Smooth muscle cell (in vitro differentiated cells): Measurements from ENCODE around the gene SNTG2. TPM values are rescaled to one million over a fixed set of nuclear protein-coding genes. Genes with fewer than 3 reads are reported as not detected.

ENCODE experiments used
- DNase-seq: peaks from one replicate; lab custom pipeline; 2025; ENCODE audit not compliant: unreplicated experiment; lab: John Stamatoyannopoulos, UW
- H2AFZ ChIP-seq: fragments of 200-600 bp; sonication (generic); 2 replicates; pipeline ENCODE4 v1.6.0; 2016; ENCODE audit warnings: antibody characterized with exemption, low read depth, mild to moderate bottlenecking
- H3F3A ChIP-seq: fragments of 200-600 bp; sonication (generic); 2 replicates; pipeline ENCODE4 v1.6.0; 2017; ENCODE audit warnings: antibody characterized with exemption, low read depth
- H3K27ac ChIP-seq: fragments of 200-600 bp; sonication (generic); 2 replicates; pipeline ENCODE4 v1.5.1; 2016; ENCODE audit warnings: low read depth, mild to moderate bottlenecking
- H3K27me3 ChIP-seq: fragments of 200-600 bp; sonication (generic); 2 replicates; pipeline ENCODE4 v1.6.1; 2016; ENCODE audit warnings: low read depth, mild to moderate bottlenecking
- H3K36me3 ChIP-seq: fragments of 200-600 bp; sonication (generic); 2 replicates; pipeline ENCODE4 v1.5.1; 2016; ENCODE audit warnings: low read depth
- H3K4me1 ChIP-seq: fragments of 200-600 bp; sonication (generic); 2 replicates; pipeline ENCODE4 v1.5.1; 2016; ENCODE audit warnings: low read depth
- H3K4me2 ChIP-seq: fragments of 200-600 bp; sonication (generic); 2 replicates; pipeline ENCODE4 v1.6.0; 2016; ENCODE audit warnings: mild to moderate bottlenecking
- H3K4me3 ChIP-seq: fragments of 200-600 bp; sonication (generic); 2 replicates; pipeline ENCODE4 v1.5.1; 2016; ENCODE audit warnings: mild to moderate bottlenecking
- H3K79me2 ChIP-seq: fragments of 200-600 bp; sonication (generic); 2 replicates; pipeline ENCODE4 v1.6.0; 2016; ENCODE audit warnings: low read depth, mild to moderate bottlenecking
- H3K9ac ChIP-seq: fragments of 200-600 bp; sonication (generic); 2 replicates; pipeline ENCODE4 v1.6.0; 2016; ENCODE audit warnings: low read depth
- H3K9me3 ChIP-seq: fragments of 200-600 bp; sonication (generic); replicated peaks from 2 replicates; pipeline ENCODE4 v1.5.1; 2016; ENCODE audit warnings: low read depth
- H4K20me1 ChIP-seq: fragments of 200-600 bp; sonication (generic); 2 replicates; pipeline ENCODE4 v1.6.0; 2016; ENCODE audit warnings: low read depth
- WGBS: methylation state at CpG from one replicate; pipeline ENCODE4 v1.1.7; 2016; ENCODE audit warnings: low lambda C conversion rate; 5-methylcytosine and 5-hydroxymethylcytosine counted together
- polyA plus RNA-seq: library from polyadenylated mRNA; unstranded; fragments of >200 nt; fragmentation: Nextera tagmentation; extraction: Ambion mirVana; gene quantifications from 2 replicates; pipeline ENCODE4 v1.2.1, GENCODE V29; 2016
- total RNA-seq: library from RNA; depleted of rRNA; stranded (reverse); fragments of >200 nt; gene quantifications from 2 replicates; pipeline ENCODE4 v1.2.3, GENCODE V29; 2014
- TF ChIP-seq, protein P1 (sequence below): fragments of 200-600 bp; sonication (generic); IDR thresholded peaks from 2 replicates; pipeline ENCODE4 v1.5.1; 2017; ENCODE audit warnings: borderline replicate concordance, mild to moderate bottlenecking, antibody characterized with exemption; ENCODE audit not compliant: insufficient read depth, poor library complexity, severe bottlenecking

Gene SNTG2
- total and polyA plus RNA-seq, 2 experiments from 2014 or later: 0.56 TPM; not detected in 1

DNA sequence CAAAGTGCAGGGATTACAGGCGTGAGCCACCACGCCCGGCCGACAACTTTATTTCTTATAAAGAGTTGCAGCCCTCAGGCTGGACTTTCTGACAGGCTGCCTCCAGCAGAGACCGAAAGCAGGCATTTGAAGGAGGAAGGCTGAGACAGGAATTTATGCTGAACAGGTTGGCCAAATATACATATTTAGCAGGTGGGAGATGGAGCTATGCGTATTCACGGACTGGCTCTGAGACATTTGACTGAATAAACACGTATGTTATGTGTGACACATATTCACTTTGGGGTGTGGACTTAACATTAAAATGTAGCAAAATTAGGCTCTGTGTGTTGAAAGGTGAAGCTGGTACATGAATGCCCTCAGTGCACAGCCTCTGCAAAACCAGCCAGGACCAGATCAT lies 65.9 kb downstream of the SNTG2 start:
- 92% methylated on average over 8 of the region's 8 CpGs for WGBS

DNA sequence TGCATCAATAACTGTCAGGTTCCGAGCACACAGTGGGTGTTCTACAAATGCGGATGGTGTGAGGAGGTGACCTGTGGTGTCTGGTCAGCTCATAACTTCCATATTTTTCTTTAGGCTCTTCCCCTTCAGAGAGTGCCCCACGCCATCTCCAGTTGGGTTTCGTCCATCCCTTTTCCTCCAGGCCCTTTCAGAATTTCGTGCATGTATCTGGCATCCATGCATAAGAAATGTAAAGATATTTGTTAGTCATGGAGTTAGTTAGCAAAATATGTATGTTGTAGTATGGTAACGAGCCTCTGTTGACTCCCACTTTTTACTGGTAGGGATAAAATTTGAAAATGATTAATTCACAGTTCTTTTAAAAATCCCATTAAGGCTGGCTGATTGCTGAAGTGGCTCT lies 67.2 kb downstream of the SNTG2 start:
- Histone ChIP-seq H3K4me3 (no peak overlapping the region), H3K36me3 (no peaks in the 10 kb centered on the region)
- TF ChIP-seq, protein P1, sequence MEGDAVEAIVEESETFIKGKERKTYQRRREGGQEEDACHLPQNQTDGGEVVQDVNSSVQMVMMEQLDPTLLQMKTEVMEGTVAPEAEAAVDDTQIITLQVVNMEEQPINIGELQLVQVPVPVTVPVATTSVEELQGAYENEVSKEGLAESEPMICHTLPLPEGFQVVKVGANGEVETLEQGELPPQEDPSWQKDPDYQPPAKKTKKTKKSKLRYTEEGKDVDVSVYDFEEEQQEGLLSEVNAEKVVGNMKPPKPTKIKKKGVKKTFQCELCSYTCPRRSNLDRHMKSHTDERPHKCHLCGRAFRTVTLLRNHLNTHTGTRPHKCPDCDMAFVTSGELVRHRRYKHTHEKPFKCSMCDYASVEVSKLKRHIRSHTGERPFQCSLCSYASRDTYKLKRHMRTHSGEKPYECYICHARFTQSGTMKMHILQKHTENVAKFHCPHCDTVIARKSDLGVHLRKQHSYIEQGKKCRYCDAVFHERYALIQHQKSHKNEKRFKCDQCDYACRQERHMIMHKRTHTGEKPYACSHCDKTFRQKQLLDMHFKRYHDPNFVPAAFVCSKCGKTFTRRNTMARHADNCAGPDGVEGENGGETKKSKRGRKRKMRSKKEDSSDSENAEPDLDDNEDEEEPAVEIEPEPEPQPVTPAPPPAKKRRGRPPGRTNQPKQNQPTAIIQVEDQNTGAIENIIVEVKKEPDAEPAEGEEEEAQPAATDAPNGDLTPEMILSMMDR: no peak

More for the DNA sequence above, 65.9 kb downstream of the SNTG2 start:
- TF ChIP-seq, protein P1: no peak
- Histone ChIP-seq H3K27me3 (peaks cover 4% of the 10 kb centered on the region), H4K20me1 (no peaks in the 10 kb centered on the region), H3K36me3 (no peaks in the 10 kb centered on the region), H3K27ac (no peak overlapping the region), H3F3A (no peaks in the 10 kb centered on the region), H3K4me3 (no peak overlapping the region), H2AFZ (no peak overlapping the region), H3K4me2 (no peak overlapping the region), H3K9ac (no peak overlapping the region), H3K4me1 (no peaks in the 10 kb centered on the region), H3K9me3 (no peaks in the 10 kb centered on the region), H3K79me2 (no peaks in the 10 kb centered on the region)
- no peak for DNase-seq

DNA sequence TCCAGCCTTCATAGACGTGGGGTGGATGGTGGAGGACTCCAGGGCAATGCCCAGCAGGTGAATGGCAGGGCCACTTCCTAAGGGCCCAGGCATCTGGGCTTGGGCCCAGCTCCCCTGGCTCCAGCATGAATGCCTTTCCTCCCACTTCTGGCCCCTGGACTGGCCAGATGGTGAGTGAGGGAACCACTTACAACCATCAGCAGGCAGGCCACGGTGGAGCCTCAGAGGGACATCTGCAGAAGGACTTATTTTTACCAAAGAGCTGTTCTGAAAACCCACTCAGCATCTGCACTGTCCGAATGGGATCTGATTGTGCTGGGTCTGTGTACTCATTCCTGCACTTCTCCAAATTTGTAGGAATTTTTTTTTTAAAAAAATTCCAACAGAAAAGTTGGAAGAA lies 69.6 kb downstream of the SNTG2 start:
- WGBS: 87% methylated on average over 3 of the region's 3 CpGs

More for the DNA sequence above, 67.2 kb downstream of the SNTG2 start:
- 84% methylated on average over 6 of the region's 6 CpGs for WGBS
- Histone ChIP-seq H3F3A (no peaks in the 10 kb centered on the region), H3K4me2 (no peak overlapping the region), H2AFZ (no peak overlapping the region), H3K27ac (no peak overlapping the region), H3K9ac (no peak overlapping the region), H3K27me3 (peaks cover 4% of the 10 kb centered on the region), H4K20me1 (no peaks in the 10 kb centered on the region), H3K9me3 (no peaks in the 10 kb centered on the region), H3K79me2 (no peaks in the 10 kb centered on the region), H3K4me1 (no peaks in the 10 kb centered on the region)
- no peak for DNase-seq

DNA sequence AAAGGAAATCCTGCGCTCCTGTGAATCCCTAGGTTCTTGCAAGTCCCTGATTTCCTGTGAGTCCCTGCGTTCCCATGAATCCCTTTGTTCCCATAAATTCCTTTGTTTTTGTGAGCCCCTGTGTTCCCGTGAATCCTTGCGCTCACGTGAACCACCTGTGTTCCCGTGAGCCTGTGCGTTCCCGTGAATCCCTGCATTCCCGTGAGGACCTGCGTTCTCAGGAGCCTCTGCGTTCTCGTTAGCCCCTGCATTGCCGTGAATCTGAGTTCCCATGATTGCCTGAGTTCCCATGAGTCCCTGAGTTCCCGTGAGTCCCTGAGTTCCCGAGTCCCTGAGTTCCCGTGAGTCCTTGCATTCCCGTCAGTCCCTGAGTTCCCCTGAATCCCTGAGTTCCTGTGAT lies 71.5 kb downstream of the SNTG2 start:
- TF ChIP-seq, protein P1: no peak
- H3K9me3 ChIP-seq: no peaks in the 10 kb centered on the region
- WGBS: 91% methylated on average over 17 of the region's 17 CpGs

More for the DNA sequence above, 69.6 kb downstream of the SNTG2 start:
- H3K4me1 ChIP-seq: no peaks in the 10 kb centered on the region
- H2AFZ ChIP-seq: no peak overlapping the region
- no peak overlapping the region for H3K9ac ChIP-seq
- no peaks in the 10 kb centered on the region for H3K36me3 ChIP-seq
- DNase-seq: no peak
- H3K27ac ChIP-seq: no peak overlapping the region
- TF ChIP-seq, protein P1: no peak
- no peaks in the 10 kb centered on the region for H3K27me3 ChIP-seq
- H3K9me3 ChIP-seq: no peaks in the 10 kb centered on the region
- H3F3A ChIP-seq: no peaks in the 10 kb centered on the region
- H3K4me2 ChIP-seq: no peak overlapping the region
- no peaks in the 10 kb centered on the region for H3K79me2 ChIP-seq
- H3K4me3 ChIP-seq: no peak overlapping the region
- no peaks in the 10 kb centered on the region for H4K20me1 ChIP-seq

More for the DNA sequence above, 71.5 kb downstream of the SNTG2 start:
- Histone ChIP-seq H3K27me3 (no peaks in the 10 kb centered on the region), H2AFZ (no peak overlapping the region), H3K9ac (no peak overlapping the region), H3K27ac (no peak overlapping the region), H3K4me2 (no peak overlapping the region), H3K4me3 (no peak overlapping the region), H3K36me3 (no peaks in the 10 kb centered on the region), H3K4me1 (no peaks in the 10 kb centered on the region), H3F3A (no peaks in the 10 kb centered on the region), H4K20me1 (no peaks in the 10 kb centered on the region), H3K79me2 (no peaks in the 10 kb centered on the region)
- no peak for DNase-seq
